GM18909 (cell line): ENCODE measurements around the gene BRD3OS.

ENCODE experiments used
- ATAC-seq: cut with Tn5 transposase; IDR thresholded peaks from one replicate; pipeline ENCODE4 v1.9.1; 2021; ENCODE audit warnings: mild to moderate bottlenecking; ENCODE audit not compliant: unreplicated experiment, poor library complexity

Gene BRD3OS

GRCh38 chr9:134076644-134077043 lies 51.4 kb downstream of the BRD3OS start:
- ATAC-seq = no peak
